Ovary (tissue), 3 donors: ENCODE results near the gene FAM241B.

Experiments used
- EP300 ChIP-seq: sonication (generic); formaldehyde crosslinking; IDR thresholded peaks from one replicate; pipeline ENCODE4 v1.6.1; 2017; ENCODE audit warnings: antibody characterized with exemption
- TF ChIP-seq, protein P1 (sequence below), 3 donors: fragments of 450-650 bp in 2 of 3; fragments of 200-600 bp in 1 of 3; IDR thresholded peaks; one replicate each; pipeline versions ENCODE4 v1.5.1 to v1.8.0; 2016 to 2022; ENCODE audit warnings: antibody characterized with exemption in 3 of 3, mild to moderate bottlenecking in 1 of 3
- donor health status: DM: no; HTN: no; CAD: no.

DNA sequence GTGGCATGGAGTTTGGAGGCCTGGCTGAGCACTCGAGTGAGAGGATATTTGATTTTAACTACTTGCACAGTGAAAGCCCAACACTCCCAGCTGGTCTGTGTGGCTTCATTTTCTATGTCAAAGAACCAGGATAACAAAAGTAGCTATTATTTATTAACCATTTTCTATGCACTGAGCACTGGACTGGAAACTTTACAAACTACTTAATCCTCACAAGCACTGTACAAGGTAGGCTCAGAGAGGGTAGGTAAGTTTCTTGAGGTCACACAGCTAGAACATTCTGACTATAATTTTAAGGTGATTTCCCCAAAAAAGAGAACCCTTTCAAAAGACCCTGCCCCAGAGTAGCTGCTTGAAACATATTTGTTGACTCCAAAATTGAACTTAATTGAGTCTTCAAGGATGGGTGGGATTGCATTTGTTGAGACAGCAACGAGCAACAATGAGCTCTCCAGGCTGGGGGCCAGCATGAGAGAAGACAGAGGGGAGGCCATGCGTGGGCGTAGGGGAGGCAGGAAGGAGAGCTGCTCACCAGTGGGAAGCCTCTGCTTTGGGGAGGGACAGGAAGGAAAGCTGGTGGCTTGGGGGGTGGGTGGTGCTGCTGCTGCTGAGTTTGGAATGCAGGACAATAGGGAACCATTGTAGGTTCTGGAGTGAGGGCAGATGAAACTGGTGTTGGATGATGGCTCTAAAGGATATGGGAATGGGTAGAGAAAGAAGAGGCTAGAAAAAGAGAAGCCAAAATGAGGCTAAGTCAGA is 31.5 kb downstream of the FAM241B start:
- TF ChIP-seq EP300: no peak
- TF ChIP-seq, protein P1, sequence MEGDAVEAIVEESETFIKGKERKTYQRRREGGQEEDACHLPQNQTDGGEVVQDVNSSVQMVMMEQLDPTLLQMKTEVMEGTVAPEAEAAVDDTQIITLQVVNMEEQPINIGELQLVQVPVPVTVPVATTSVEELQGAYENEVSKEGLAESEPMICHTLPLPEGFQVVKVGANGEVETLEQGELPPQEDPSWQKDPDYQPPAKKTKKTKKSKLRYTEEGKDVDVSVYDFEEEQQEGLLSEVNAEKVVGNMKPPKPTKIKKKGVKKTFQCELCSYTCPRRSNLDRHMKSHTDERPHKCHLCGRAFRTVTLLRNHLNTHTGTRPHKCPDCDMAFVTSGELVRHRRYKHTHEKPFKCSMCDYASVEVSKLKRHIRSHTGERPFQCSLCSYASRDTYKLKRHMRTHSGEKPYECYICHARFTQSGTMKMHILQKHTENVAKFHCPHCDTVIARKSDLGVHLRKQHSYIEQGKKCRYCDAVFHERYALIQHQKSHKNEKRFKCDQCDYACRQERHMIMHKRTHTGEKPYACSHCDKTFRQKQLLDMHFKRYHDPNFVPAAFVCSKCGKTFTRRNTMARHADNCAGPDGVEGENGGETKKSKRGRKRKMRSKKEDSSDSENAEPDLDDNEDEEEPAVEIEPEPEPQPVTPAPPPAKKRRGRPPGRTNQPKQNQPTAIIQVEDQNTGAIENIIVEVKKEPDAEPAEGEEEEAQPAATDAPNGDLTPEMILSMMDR (IDR thresholded peaks at IDR 0.05): no peak
